GM06990 (cell line): ENCODE results near the gene NCOA6.

Experiments used
- DNase-seq: peaks from one replicate; pipeline ENCODE4 v3.0.0-alpha.2; 2011; ENCODE audit not compliant: insufficient read length; ENCODE audit errors: extremely low read depth
- H3K27me3 ChIP-seq: replicated peaks from 2 replicates; pipeline ENCODE4 v1.6.0; 2011; ENCODE audit warnings: low read length; ENCODE audit not compliant: control insufficient read depth, insufficient read depth
- H3K36me3 ChIP-seq: 2 replicates; pipeline ENCODE4 v1.5.1; 2011; ENCODE audit warnings: low read length; ENCODE audit not compliant: control insufficient read depth, insufficient read depth
- H3K4me3 ChIP-seq: replicated peaks from 2 replicates; pipeline ENCODE4 v1.5.1; 2011; ENCODE audit warnings: low read depth, mild to moderate bottlenecking, control low read depth, low read length
- TF ChIP-seq, protein P1 (sequence below): IDR thresholded peaks from 2 replicates; pipeline ENCODE4 v1.5.1; 2011; ENCODE audit warnings: low read length, control low read depth, mild to moderate bottlenecking, inconsistent platforms; ENCODE audit not compliant: insufficient read depth, poor library complexity, severe bottlenecking

NCOA6 gene

DNA sequence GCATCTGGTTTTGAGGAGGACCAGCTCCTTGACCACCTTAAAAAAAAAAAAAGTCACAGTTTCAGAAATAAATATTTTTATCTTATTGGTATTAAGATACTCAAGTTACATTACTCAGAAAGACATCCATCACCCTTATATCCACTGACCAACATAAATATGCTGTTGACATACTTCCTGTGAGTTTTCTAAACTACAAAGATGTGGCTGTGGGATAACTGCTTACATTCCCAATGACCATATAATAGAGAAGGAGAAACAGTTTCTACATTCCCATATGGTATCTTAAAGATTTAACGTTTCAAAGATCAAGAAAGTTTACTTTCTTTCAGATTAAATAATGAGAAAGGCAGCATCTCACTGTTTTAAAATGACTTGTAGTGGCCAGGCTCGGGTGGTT, 75.0 kb downstream of the NCOA6 start:
- no peak overlapping the region for H3K4me3 ChIP-seq
- DNase-seq: no peak
- TF ChIP-seq, protein P1, sequence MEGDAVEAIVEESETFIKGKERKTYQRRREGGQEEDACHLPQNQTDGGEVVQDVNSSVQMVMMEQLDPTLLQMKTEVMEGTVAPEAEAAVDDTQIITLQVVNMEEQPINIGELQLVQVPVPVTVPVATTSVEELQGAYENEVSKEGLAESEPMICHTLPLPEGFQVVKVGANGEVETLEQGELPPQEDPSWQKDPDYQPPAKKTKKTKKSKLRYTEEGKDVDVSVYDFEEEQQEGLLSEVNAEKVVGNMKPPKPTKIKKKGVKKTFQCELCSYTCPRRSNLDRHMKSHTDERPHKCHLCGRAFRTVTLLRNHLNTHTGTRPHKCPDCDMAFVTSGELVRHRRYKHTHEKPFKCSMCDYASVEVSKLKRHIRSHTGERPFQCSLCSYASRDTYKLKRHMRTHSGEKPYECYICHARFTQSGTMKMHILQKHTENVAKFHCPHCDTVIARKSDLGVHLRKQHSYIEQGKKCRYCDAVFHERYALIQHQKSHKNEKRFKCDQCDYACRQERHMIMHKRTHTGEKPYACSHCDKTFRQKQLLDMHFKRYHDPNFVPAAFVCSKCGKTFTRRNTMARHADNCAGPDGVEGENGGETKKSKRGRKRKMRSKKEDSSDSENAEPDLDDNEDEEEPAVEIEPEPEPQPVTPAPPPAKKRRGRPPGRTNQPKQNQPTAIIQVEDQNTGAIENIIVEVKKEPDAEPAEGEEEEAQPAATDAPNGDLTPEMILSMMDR: no peak
- H3K36me3 ChIP-seq: peaks cover 10% of the 10 kb centered on the region
- H3K27me3 ChIP-seq: no peaks in the 10 kb centered on the region

DNA sequence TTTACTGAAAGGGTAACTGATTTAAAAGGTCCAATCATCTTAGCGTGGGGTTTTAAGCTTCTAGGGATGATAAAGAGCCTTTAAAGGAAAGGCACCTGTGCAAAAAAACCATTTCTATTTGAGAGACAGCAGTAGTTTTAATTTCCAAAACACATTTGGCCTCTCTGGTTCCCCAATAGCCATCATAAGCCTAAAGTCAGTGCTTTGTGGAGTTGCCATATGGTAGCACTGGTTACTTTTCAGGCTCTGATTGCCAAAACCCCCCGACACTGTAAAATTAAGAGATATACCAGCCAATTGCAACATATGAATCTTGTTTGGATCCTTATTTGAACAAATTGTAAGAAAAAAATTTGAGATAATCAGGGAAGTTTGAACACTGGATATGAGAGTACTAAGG, 76.7 kb downstream of the NCOA6 start:
- DNase-seq: no peak
- TF ChIP-seq, protein P1: no peak
- Histone ChIP-seq H3K36me3 (peaks cover 12% of the 10 kb centered on the region), H3K27me3 (no peaks in the 10 kb centered on the region), H3K4me3 (no peak overlapping the region)

DNA sequence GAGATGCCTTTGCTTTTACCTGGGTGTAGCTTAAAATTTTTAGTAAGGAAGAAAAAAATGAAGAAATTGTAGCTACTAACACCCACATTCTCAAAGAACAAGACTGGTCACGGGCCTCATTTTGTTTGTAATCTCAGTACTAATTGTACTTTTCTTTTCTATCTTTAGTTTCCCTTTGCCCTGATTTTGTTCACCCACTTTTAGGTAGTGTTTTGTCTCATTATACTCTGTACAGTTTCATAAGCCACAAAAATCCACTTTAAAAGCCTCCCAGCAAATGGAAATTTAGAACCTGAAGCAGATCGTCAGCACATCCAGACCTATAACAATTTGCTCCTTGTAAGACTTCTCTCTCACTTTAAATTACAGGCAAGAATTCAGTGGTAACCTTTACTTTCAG, 78.0 kb downstream of the NCOA6 start:
- H3K27me3 ChIP-seq: no peaks in the 10 kb centered on the region
- H3K4me3 ChIP-seq: no peak overlapping the region
- peak; percentile 16 for DNase-seq
- peaks cover 18% of the 10 kb centered on the region for H3K36me3 ChIP-seq
- TF ChIP-seq, protein P1: no peak

DNA sequence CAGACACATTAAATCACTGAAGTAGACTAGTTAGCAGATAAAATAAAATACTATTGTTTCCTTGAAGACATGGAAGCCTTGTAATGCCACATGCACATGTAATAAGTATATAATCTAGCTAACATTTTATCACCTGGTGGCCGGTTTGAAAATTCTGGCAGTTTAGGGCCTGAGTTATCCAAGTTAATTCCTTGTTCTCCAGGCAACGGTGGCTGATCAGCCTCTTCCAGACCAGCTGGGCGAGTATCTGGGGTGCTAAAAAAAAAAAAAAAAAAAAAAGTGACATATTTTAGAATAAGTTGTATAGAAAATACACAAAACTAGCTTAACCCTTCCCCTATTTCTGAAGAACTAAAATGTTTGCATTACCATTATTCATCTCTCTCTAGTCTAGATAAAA, 78.8 kb downstream of the NCOA6 start:
- Histone ChIP-seq H3K4me3 (no peak overlapping the region), H3K27me3 (no peaks in the 10 kb centered on the region), H3K36me3 (peaks cover 20% of the 10 kb centered on the region)
- TF ChIP-seq, protein P1: no peak
- no peak for DNase-seq

DNA sequence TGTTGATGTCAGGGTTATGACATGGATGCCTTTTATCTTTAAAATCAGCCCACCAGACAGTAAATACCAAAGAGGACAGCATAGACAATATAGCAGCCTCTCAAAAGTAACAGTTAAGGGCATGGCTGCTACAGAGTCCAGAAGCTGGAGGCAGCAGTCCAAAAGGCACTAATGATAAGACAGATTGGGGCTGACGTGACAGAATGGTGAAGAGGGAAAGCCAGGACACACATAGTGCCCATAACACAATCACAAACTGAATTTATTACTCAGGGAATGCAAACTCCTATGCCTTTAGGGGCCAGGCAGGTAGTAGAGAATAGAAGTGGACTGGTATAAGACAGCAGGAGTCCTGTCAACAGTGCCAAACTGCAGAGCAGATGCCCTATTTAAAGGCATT, 80.6 kb downstream of the NCOA6 start:
- DNase-seq: no peak
- Histone ChIP-seq H3K36me3 (peaks cover 17% of the 10 kb centered on the region), H3K27me3 (no peaks in the 10 kb centered on the region), H3K4me3 (no peak overlapping the region)
- TF ChIP-seq, protein P1: no peak

DNA sequence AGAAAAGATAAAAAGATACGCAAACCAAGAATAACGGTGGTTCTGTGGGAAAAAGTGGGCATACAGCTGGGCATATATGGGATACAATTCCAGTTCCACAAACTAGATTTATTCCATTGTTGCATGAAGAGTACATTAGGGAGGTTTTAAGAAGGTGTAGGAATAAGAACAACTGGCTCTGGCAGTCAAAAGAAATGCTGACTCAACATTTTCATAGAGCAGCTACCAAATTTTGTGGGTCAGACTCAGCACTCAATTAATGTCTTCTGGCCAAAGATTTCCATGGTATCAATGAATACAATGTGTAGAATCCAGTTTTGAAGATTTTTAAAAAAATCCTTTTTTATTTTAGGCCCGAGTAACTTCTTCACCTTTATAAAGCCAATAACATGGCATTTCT, 81.1 kb downstream of the NCOA6 start:
- TF ChIP-seq, protein P1: no peak
- no peak for DNase-seq
- peaks cover 12% of the 10 kb centered on the region for H3K36me3 ChIP-seq
- no peak overlapping the region for H3K4me3 ChIP-seq
- no peaks in the 10 kb centered on the region for H3K27me3 ChIP-seq
